Measurements from ENCODE around the gene C21orf58.

Gene C21orf58

GRCh38 chr21:46301759-46302158, 21.9 kb downstream of the C21orf58 start:
- no peak for TF ChIP-seq GATA3 (IDR thresholded peaks at IDR 0.05; ENCODE audit: low read depth, low read length)
- TF ChIP-seq GATA2 (IDR thresholded peaks at IDR 0.05; ENCODE audit: low read depth, low read length) = no peak

GRCh38 chr21:46299167-46299566, 24.5 kb downstream of the C21orf58 start:
- TF ChIP-seq GATA2 (IDR thresholded peaks at IDR 0.05; ENCODE audit: low read depth, low read length) = no peak
- no peak for TF ChIP-seq GATA3 (IDR thresholded peaks at IDR 0.05; ENCODE audit: low read depth, low read length)

GRCh38 chr21:46297338-46298271, 26.1 kb downstream of the C21orf58 start:
- no peak for TF ChIP-seq GATA2 (IDR thresholded peaks at IDR 0.05; ENCODE audit: low read depth, low read length)
- no peak for TF ChIP-seq GATA3 (IDR thresholded peaks at IDR 0.05; ENCODE audit: low read depth, low read length)

- TF ChIP-seq GATA2 (IDR thresholded peaks at IDR 0.05; ENCODE audit: low read depth, low read length) = no peak
- no peak for TF ChIP-seq GATA3 (IDR thresholded peaks at IDR 0.05; ENCODE audit: low read depth, low read length)
These were observed 27.5 kb downstream of the C21orf58 start for GRCh38 chr21:46295996-46296752.

- TF ChIP-seq GATA2 (IDR thresholded peaks at IDR 0.05; ENCODE audit: low read depth, low read length) (no peak), GATA3 (IDR thresholded peaks at IDR 0.05; ENCODE audit: low read depth, low read length) (no peak)
These were observed 28.4 kb downstream of the C21orf58 start for GRCh38 chr21:46295177-46295770.

GRCh38 chr21:46294647-46295176, 29.0 kb downstream of the C21orf58 start:
- TF ChIP-seq GATA2 (IDR thresholded peaks at IDR 0.05; ENCODE audit: low read depth, low read length) (no peak), GATA3 (IDR thresholded peaks at IDR 0.05; ENCODE audit: low read depth, low read length) (no peak)

- no peak for TF ChIP-seq GATA3 (IDR thresholded peaks at IDR 0.05; ENCODE audit: low read depth, low read length)
- no peak for TF ChIP-seq GATA2 (IDR thresholded peaks at IDR 0.05; ENCODE audit: low read depth, low read length)
These were observed 32.1 kb downstream of the C21orf58 start for GRCh38 chr21:46291561-46291960.

- TF ChIP-seq GATA2 (IDR thresholded peaks at IDR 0.05; ENCODE audit: low read depth, low read length) (no peak), GATA3 (IDR thresholded peaks at IDR 0.05; ENCODE audit: low read depth, low read length) (no peak)
These were observed 34.0 kb downstream of the C21orf58 start for GRCh38 chr21:46289655-46290179.

GRCh38 chr21:46287541-46287940, 36.1 kb downstream of the C21orf58 start:
- TF ChIP-seq GATA3 (IDR thresholded peaks at IDR 0.05; ENCODE audit: low read depth, low read length) (no peak), GATA2 (IDR thresholded peaks at IDR 0.05; ENCODE audit: low read depth, low read length) (no peak)

GRCh38 chr21:46286648-46287002, 37.0 kb downstream of the C21orf58 start:
- no peak for TF ChIP-seq GATA2 (IDR thresholded peaks at IDR 0.05; ENCODE audit: low read depth, low read length)
- TF ChIP-seq GATA3 (IDR thresholded peaks at IDR 0.05; ENCODE audit: low read depth, low read length) = no peak

GRCh38 chr21:46285761-46286647, 37.7 kb downstream of the C21orf58 start, which contains the start of gene YBEY:
Gene YBEY (plus strand): TSS chr21:46286342. CDS start chr21:46286914, 572 bp downstream.
- no peak for TF ChIP-seq GATA2 (IDR thresholded peaks at IDR 0.05; ENCODE audit: low read depth, low read length)
- TF ChIP-seq GATA3 (IDR thresholded peaks at IDR 0.05; ENCODE audit: low read depth, low read length) = no peak

GRCh38 chr21:46285206-46285661, 38.4 kb downstream of the C21orf58 start, which contains the start of gene MCM3AP:
Gene MCM3AP (minus strand): TSS chr21:46285611. CDS start chr21:46285286, 325 bp downstream.
- TF ChIP-seq GATA2 (IDR thresholded peaks at IDR 0.05; ENCODE audit: low read depth, low read length) (no peak), GATA3 (IDR thresholded peaks at IDR 0.05; ENCODE audit: low read depth, low read length) (no peak)

GRCh38 chr21:46284733-46285132, 38.9 kb downstream of the C21orf58 start:
- no peak for TF ChIP-seq GATA3 (IDR thresholded peaks at IDR 0.05; ENCODE audit: low read depth, low read length)
- no peak for TF ChIP-seq GATA2 (IDR thresholded peaks at IDR 0.05; ENCODE audit: low read depth, low read length)
